K562 (cell line): ENCODE measurements around the gene VSIG4. TPM values are rescaled to one million over a fixed set of nuclear protein-coding genes. Genes with fewer than 3 reads are reported as not detected.

Experiments
- ATAC-seq: fragments of 200-7000 bp; cut with Tn5 transposase; 3 replicates; pipeline ENCODE4 v1.9.1; 2020; ENCODE audit warnings: moderate library complexity
- BruUV-seq: library from RNA; stranded (reverse); fragments of 400-500 nt; replicated peaks from 2 replicates; lab custom pipeline; 2021; lab: Mats Ljungman, UMichigan
- CTCF ChIA-PET: fragments of 300-600 bp; formaldehyde crosslinking; extraction: SDS; loops from one replicate; lab custom pipeline; 2021; ENCODE audit warnings: low intra/inter-chr PET ratio; lab: Yijun Ruan, JAX
- POLR2A ChIA-PET: fragments of 300-600, 350-650 bp; sonication (Branson Sonifier 250); formaldehyde crosslinking; extraction: SDS; loops from one replicate; lab custom pipeline; 2021; ENCODE audit warnings: antibody characterized with exemption, inconsistent platforms; lab: Yijun Ruan, JAX
- DNase-seq, 4 experiments: peaks; one replicate each; pipeline versions ENCODE4 v3.0.0 to v3.0.0-alpha.2; 2011 to 2018; ENCODE audit warnings: low spot score in 3 of 4, mixed read lengths in 3 of 4; ENCODE audit errors: extremely low read depth in 1 of 4
- FAIRE-seq: peaks from 2 replicates; lab custom pipeline; 2011; peaks lifted over from hg19 to GRCh38; lab: Jason Lieb, UNC
- H2AFZ ChIP-seq: 2 replicates; pipeline ENCODE4 v1.6.0; 2011; ENCODE audit warnings: low read depth, low read length, control low read depth, inconsistent platforms
- H3K27ac ChIP-seq: fragments of 200-600 bp; 3 replicates; pipeline ENCODE4 v1.8.0; 2011; ENCODE audit warnings: low read depth, mild to moderate bottlenecking, control low read depth, inconsistent platforms, low read length, moderate library complexity, mixed read lengths; ENCODE audit errors: extremely low read depth
- H3K27me3 ChIP-seq, 2 experiments: fragments of 300-600 bp in 1 of 2; 2 replicates in 1 of 2; 3 replicates in 1 of 2; pipeline versions ENCODE4 v1.6.0 to v1.8.0; 2011; ENCODE audit warnings: inconsistent platforms in 2 of 2, low read length in 2 of 2, mild to moderate bottlenecking in 1 of 2, mixed read lengths in 1 of 2, moderate library complexity in 1 of 2; ENCODE audit not compliant: control insufficient read depth in 2 of 2, insufficient read depth in 2 of 2
- H3K36me3 ChIP-seq: fragments of 300-600 bp; 3 replicates; pipeline ENCODE4 v1.8.0; 2011; ENCODE audit warnings: mild to moderate bottlenecking, low read length, inconsistent platforms; ENCODE audit not compliant: control insufficient read depth, insufficient read depth
- H3K4me1 ChIP-seq, 2 experiments: fragments of 200-600 bp in 1 of 2; replicated peaks in 1 of 2; 2 replicates in 1 of 2; 3 replicates in 1 of 2; pipeline versions ENCODE4 v1.5.1 to v1.8.0; 2011; ENCODE audit warnings: inconsistent platforms in 2 of 2, low read length in 2 of 2, mild to moderate bottlenecking in 1 of 2, mixed read lengths in 1 of 2, moderate library complexity in 1 of 2; ENCODE audit not compliant: control insufficient read depth in 2 of 2, insufficient read depth in 2 of 2
- H3K4me2 ChIP-seq: 2 replicates; pipeline ENCODE4 v1.6.1; 2011; ENCODE audit warnings: low read length, control low read depth, inconsistent platforms, mixed read lengths; ENCODE audit not compliant: insufficient read depth
- H3K4me3 ChIP-seq: fragments of 200-600 bp; sonication (generic), shearing (Covaris generic); 2 replicates; pipeline ENCODE4 v1.5.1; 2016; ENCODE audit warnings: control low read depth, inconsistent platforms
- H3K79me2 ChIP-seq: fragments of 200-600 bp; 3 replicates; pipeline ENCODE4 v1.8.0; 2011; ENCODE audit warnings: low read length, inconsistent platforms; ENCODE audit not compliant: control insufficient read depth, insufficient read depth
- H3K9ac ChIP-seq, 2 experiments: 2 replicates each; pipeline versions ENCODE4 v1.6.0 to v1.6.1; 2011; ENCODE audit warnings: low read depth in 2 of 2, low read length in 2 of 2, control low read depth in 1 of 2, inconsistent platforms in 1 of 2, mild to moderate bottlenecking in 1 of 2, mixed read lengths in 1 of 2; ENCODE audit not compliant: insufficient read depth in 1 of 2
- H3K9me1 ChIP-seq: one replicate; pipeline ENCODE4 v1.6.0; 2011; ENCODE audit warnings: inconsistent platforms, mild to moderate bottlenecking, low read length, moderate library complexity; ENCODE audit not compliant: control insufficient read depth, insufficient read depth
- H3K9me3 ChIP-seq: replicated peaks from 2 replicates; pipeline ENCODE4 v1.5.1; 2011; ENCODE audit warnings: low read depth, low read length, inconsistent platforms; ENCODE audit not compliant: control insufficient read depth, insufficient read depth
- H4K20me1 ChIP-seq: replicated peaks from 2 replicates; pipeline ENCODE4 v1.6.1; 2011; ENCODE audit warnings: low read length, inconsistent platforms, mixed read lengths; ENCODE audit not compliant: control insufficient read depth, insufficient read depth
- FOXP1 ChIP-seq: sonication (generic); formaldehyde crosslinking; IDR thresholded peaks from 2 replicates; pipeline ENCODE4 v1.8.0; 2022; ENCODE audit warnings: mild to moderate bottlenecking, missing genetic modification reagents
- HDAC8 ChIP-seq: fragments of 450-650 bp; IDR thresholded peaks from 2 replicates; pipeline ENCODE4 v1.6.1; 2016; ENCODE audit warnings: mild to moderate bottlenecking, missing genetic modification characterization, moderate library complexity, missing compliant biosample characterization
- HLTF ChIP-seq: fragments of 450-650 bp; IDR thresholded peaks from 2 replicates; pipeline ENCODE4 v1.6.1; 2016
- IFI16 ChIP-seq: fragments of 250-450 bp; sonication (Bioruptor Pico); IDR thresholded peaks from 2 replicates; pipeline ENCODE4 v2.1.2; 2022; ENCODE audit warnings: mild to moderate bottlenecking, inconsistent platforms
- MED1 ChIP-seq: sonication (generic); formaldehyde crosslinking; IDR thresholded peaks from 2 replicates; pipeline ENCODE4 v1.8.1; 2023; ENCODE audit warnings: missing genetic modification reagents, borderline replicate concordance
- MEIS2 ChIP-seq: fragments of 450-650 bp; IDR thresholded peaks from 2 replicates; pipeline ENCODE4 v1.6.1; 2014; ENCODE audit warnings: mild to moderate bottlenecking; ENCODE audit not compliant: partially characterized antibody
- ZNF121 ChIP-seq: sonication (generic); formaldehyde crosslinking; conservative IDR thresholded peaks from 2 replicates; pipeline ENCODE4 v1.8.0; 2022; ENCODE audit warnings: missing genetic modification reagents
- ZNF584 ChIP-seq: fragments of 200-800 bp; sonication (Bioruptor generic); IDR thresholded peaks from 2 replicates; pipeline ENCODE4 v1.6.1; 2016; ENCODE audit warnings: low read depth, mild to moderate bottlenecking, missing genetic modification characterization, missing compliant biosample characterization
- ZNF764 ChIP-seq: fragments of 250-450 bp; sonication (Bioruptor Pico); IDR thresholded peaks from 2 replicates; pipeline ENCODE4 v1.4.0; 2020; ENCODE audit warnings: low read depth, mild to moderate bottlenecking, moderate library complexity
- ZNF766 ChIP-seq: fragments of 200-800 bp; sonication (Bioruptor generic); conservative IDR thresholded peaks from 2 replicates; pipeline ENCODE4 v1.6.1; 2016; ENCODE audit warnings: missing genetic modification characterization, missing compliant biosample characterization
- WGBS: fragments of 100-300 bp; shearing (Covaris generic); methylation state at CpG from one replicate; pipeline ENCODE4 v1.1.6; 2016; ENCODE audit warnings: low coverage, mixed read lengths; ENCODE audit not compliant: insufficient coverage; ENCODE audit errors: missing lambda C conversion rate; 5-methylcytosine and 5-hydroxymethylcytosine counted together
- in situ Hi-C: fragments of 300-500 bp; cut with MboI; formaldehyde crosslinking; loops from 4 replicates; pipeline ENCODE4 v1.15.0; 2018; ENCODE audit warnings: inconsistent platforms, mixed read lengths
- intact Hi-C: fragments of 100-400 bp; cut with micrococcal nuclease; formaldehyde crosslinking; loops from 2 replicates; pipeline ENCODE4 v1.14.2; 2022
- polyA plus RNA-seq, 8 experiments: library from polyadenylated mRNA; depleted of rRNA in 4 of 8; stranded (reverse) in 5 of 8; unstranded in 3 of 8; fragments of >200 nt; fragmentation: Nextera tagmentation in 2 of 8; fragmentation: Illumina TruSeq in 1 of 8; extraction: Ambion mirVana in 2 of 8; extraction: Trizol in 1 of 8; gene quantifications; 2 replicates each; pipeline versions ENCODE4 v1.2.1 to v1.2.3, GENCODE V29; 2011 to 2014; ENCODE audit warnings: inconsistent platforms in 1 of 8, missing spikeins in 1 of 8
- total RNA-seq, 7 experiments: library from RNA; depleted of rRNA in 6 of 7; stranded (reverse); fragments of >200 nt in 6 of 7; fragmentation: Illumina TruSeq in 2 of 7; extraction: Trizol in 2 of 7; gene quantifications; 2 replicates each; pipeline versions ENCODE4 v1.2.1 to v1.2.3, GENCODE V29; 2011 to 2021; ENCODE audit warnings: low replicate concordance in 1 of 7
- TF ChIP-seq, protein P1 (sequence below): fragments of 450-650 bp; IDR thresholded peaks from 2 replicates; pipeline ENCODE4 v1.6.1; 2016
- TF ChIP-seq, protein P2 (sequence below): sonication (generic); formaldehyde crosslinking; IDR thresholded peaks from 2 replicates; pipeline ENCODE4 v1.5.0; 2020; ENCODE audit warnings: missing genetic modification reagents
- TF ChIP-seq, protein P3 (sequence below), 2 experiments: IDR thresholded peaks in 1 of 2; conservative IDR thresholded peaks in 1 of 2; 2 replicates each; pipeline ENCODE4 v1.6.1; 2016; ENCODE audit warnings: low read depth in 2 of 2, mild to moderate bottlenecking in 1 of 2, missing compliant biosample characterization in 1 of 2, missing genetic modification characterization in 1 of 2, moderate library complexity in 1 of 2
- TF ChIP-seq, protein P4 (sequence below): fragments of 450-650 bp; IDR thresholded peaks from 2 replicates; pipeline ENCODE4 v1.6.1; 2016; ENCODE audit warnings: antibody characterized with exemption

The VSIG4 gene
- total and polyA plus RNA-seq, 9 of the 15 experiments (the other 6 are each of a cell fraction or from before 2014, with no cell fraction given), result 0.22 to 1.6 (median 0.46) TPM; not detected in 1

DNA sequence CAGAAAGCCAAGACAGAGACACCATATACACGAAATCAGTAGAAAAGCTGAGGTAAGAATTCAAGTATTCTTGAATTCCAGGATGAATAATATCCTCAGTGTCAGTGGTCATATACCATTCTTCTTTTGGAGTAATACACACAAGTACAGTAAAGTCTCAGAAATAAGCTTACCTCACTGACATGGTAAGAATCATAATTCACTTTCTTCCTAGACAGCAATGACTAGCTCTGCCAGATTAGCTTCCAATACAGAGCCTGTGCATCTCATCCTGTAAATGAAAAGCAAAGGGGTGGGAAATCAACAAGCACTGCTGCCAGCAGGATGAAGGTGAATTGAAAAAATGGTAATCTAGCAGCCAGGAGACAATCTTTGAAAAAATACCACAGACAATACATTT is 31.2 kb upstream of the VSIG4 start:
- Histone ChIP-seq H3K79me2 (no peaks in the 10 kb centered on the region), H3K4me2 (no peak overlapping the region), H3K4me3 (no peak overlapping the region), H3K9ac (no peak overlapping the region), H3K9me3 (no peaks in the 10 kb centered on the region), H3K27me3 (no peaks in the 10 kb centered on the region), H3K27ac (no peak overlapping the region), H3K36me3 (no peaks in the 10 kb centered on the region), H4K20me1 (no peaks in the 10 kb centered on the region), H3K9me1 (no peaks in the 10 kb centered on the region), H3K4me1 (peaks cover 0 to 5% of the 10 kb centered on the region in 2 experiments; a peak in 2 of 5 replicates), H2AFZ (0 out of 2 replicates have a peak overlapping the region, but pooled peaks have one; percentile 23)
- no TSS peak for BruUV-seq
- CTCF ChIA-PET, result no interaction called here
- no peak; the same call in 2 of the 3 replicates for ATAC-seq
- 0% methylated on average over 1 of the region's 1 CpG for WGBS
- POLR2A ChIA-PET, result interaction anchor here (0.6 kb wide), 1 partner anchor 93 kb away, joined by 3 read pairs; the partner anchor contains the start of gene HEPH
- intact Hi-C loops (no loop called here), in situ Hi-C loops (no loop called here)
- no peak for FAIRE-seq
- no peak for DNase-seq
- TF ChIP-seq FOXP1 (CRISPR knock-in tag) (no peak), ZNF121 (CRISPR knock-in tag) (no peak), MED1 (no peak), ZNF584 (CRISPR knock-in tag) (no peak), IFI16 (CRISPR knock-in tag) (no peak), ZNF764 (CRISPR knock-in tag) (no peak), MEIS2 (peak; percentile 81), HDAC8 (tag) (no peak), ZNF766 (CRISPR knock-in tag) (no peak), HLTF (no peak)
- TF ChIP-seq, protein P1, sequence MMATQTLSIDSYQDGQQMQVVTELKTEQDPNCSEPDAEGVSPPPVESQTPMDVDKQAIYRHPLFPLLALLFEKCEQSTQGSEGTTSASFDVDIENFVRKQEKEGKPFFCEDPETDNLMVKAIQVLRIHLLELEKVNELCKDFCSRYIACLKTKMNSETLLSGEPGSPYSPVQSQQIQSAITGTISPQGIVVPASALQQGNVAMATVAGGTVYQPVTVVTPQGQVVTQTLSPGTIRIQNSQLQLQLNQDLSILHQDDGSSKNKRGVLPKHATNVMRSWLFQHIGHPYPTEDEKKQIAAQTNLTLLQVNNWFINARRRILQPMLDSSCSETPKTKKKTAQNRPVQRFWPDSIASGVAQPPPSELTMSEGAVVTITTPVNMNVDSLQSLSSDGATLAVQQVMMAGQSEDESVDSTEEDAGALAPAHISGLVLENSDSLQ, result peak; percentile 53
- TF ChIP-seq, protein P2, sequence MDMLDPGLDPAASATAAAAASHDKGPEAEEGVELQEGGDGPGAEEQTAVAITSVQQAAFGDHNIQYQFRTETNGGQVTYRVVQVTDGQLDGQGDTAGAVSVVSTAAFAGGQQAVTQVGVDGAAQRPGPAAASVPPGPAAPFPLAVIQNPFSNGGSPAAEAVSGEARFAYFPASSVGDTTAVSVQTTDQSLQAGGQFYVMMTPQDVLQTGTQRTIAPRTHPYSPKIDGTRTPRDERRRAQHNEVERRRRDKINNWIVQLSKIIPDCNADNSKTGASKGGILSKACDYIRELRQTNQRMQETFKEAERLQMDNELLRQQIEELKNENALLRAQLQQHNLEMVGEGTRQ (CRISPR knock-in tag), result no peak
- TF ChIP-seq, protein P3, sequence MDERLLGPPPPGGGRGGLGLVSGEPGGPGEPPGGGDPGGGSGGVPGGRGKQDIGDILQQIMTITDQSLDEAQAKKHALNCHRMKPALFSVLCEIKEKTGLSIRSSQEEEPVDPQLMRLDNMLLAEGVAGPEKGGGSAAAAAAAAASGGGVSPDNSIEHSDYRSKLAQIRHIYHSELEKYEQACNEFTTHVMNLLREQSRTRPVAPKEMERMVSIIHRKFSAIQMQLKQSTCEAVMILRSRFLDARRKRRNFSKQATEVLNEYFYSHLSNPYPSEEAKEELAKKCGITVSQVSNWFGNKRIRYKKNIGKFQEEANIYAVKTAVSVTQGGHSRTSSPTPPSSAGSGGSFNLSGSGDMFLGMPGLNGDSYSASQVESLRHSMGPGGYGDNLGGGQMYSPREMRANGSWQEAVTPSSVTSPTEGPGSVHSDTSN (CRISPR knock-in tag; IDR thresholded peaks at IDR 0.05; ENCODE audit: low read depth), result no peak
- TF ChIP-seq, protein P3 (tag; conservative IDR thresholded peaks at IDR 0.05; ENCODE audit: low read depth), result peak; percentile 32; the same call in 1 of the 2 replicates
- TF ChIP-seq, protein P4, sequence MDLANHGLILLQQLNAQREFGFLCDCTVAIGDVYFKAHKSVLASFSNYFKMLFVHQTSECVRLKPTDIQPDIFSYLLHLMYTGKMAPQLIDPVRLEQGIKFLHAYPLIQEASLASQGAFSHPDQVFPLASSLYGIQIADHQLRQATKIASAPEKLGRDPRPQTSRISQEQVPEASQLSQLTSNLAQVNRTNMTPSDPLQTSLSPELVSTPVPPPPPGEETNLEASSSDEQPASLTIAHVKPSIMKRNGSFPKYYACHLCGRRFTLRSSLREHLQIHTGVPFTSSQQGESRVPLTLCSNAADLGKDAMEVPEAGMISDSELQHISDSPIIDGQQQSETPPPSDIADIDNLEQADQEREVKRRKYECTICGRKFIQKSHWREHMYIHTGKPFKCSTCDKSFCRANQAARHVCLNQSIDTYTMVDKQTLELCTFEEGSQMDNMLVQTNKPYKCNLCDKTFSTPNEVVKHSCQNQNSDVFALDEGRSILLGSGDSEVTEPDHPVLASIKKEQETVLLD, result no peak
